Fibroblast of lung (primary cell): ENCODE results near the gene SDK2.

Experiments used
- CTCF ChIP-seq, 2 donors: IDR thresholded peaks in 1 of 2; conservative IDR thresholded peaks in 1 of 2; 1 replicate in 1 of 2; 2 replicates in 1 of 2; pipeline ENCODE4 v1.5.1; 2011 to 2012; ENCODE audit warnings: low read length in 2 of 2, control low read depth in 1 of 2, inconsistent platforms in 1 of 2, low read depth in 1 of 2, mild to moderate bottlenecking in 1 of 2
- EZH2 ChIP-seq: IDR thresholded peaks from 2 replicates; pipeline ENCODE4 v1.5.1; 2012; ENCODE audit warnings: low read length, control low read depth, mild to moderate bottlenecking; ENCODE audit errors: missing control alignments

GRCh38 chr17:73464447-73464846, 179.8 kb downstream of the SDK2 start:
- TF ChIP-seq CTCF (conservative IDR thresholded peaks at IDR 0.05 in 1 of 2, IDR thresholded peaks at IDR 0.05 in 1 of 2; ENCODE audit: low read depth in 1 of 2, low read length in 2 of 2) (no peak), EZH2 (no peak)
